Hindlimb muscle (tissue), 1 donor: Measurements from ENCODE around the gene EDN2. TPM values are rescaled to one million over a fixed set of nuclear protein-coding genes. Genes with fewer than 3 reads are reported as not detected.

Source experiments
- DNase-seq: peaks from one replicate; pipeline ENCODE4 v3.0.0-alpha.2; 2013
- polyA plus RNA-seq: library from polyadenylated mRNA; unstranded; fragments of 120-200 nt; gene quantifications from one replicate; pipeline ENCODE4 v1.2.1, GENCODE V29; 2013; ENCODE audit not compliant: insufficient read length

Gene EDN2
- polyA plus RNA-seq, 1 donor: 0.80 TPM

GRCh38 chr1:41435570-41436178 is 48.8 kb downstream of the EDN2 start:
- no peak for DNase-seq

- DNase-seq: no peak
Measured at GRCh38 chr1:41434748-41435449, 49.6 kb downstream of the EDN2 start.

GRCh38 chr1:41434306-41434705 is 50.2 kb downstream of the EDN2 start:
- DNase-seq: no peak

- no peak for DNase-seq
Measured at GRCh38 chr1:41433501-41433900, 51.0 kb downstream of the EDN2 start.

GRCh38 chr1:41432481-41433280 is 51.8 kb downstream of the EDN2 start:
- DNase-seq: peak; percentile 63

GRCh38 chr1:41431490-41432350 is 52.8 kb downstream of the EDN2 start:
- DNase-seq: no peak

- peak; percentile 75 for DNase-seq
Measured at GRCh38 chr1:41430582-41430981, 53.9 kb downstream of the EDN2 start.

GRCh38 chr1:41430069-41430468 is 54.4 kb downstream of the EDN2 start:
- no peak for DNase-seq

GRCh38 chr1:41429641-41430035 is 54.8 kb downstream of the EDN2 start:
- DNase-seq: no peak

Other genes with a start within 250 kb of the EDN2 start
- 37.6 TPM for gene SCMH1, start 242.4 kb downstream of the EDN2 start, polyA plus RNA-seq
- 15.0 TPM for gene FOXO6, start 123.2 kb downstream of the EDN2 start, polyA plus RNA-seq